ENCODE results near the gene MYH3. TPM values are rescaled to one million over a fixed set of nuclear protein-coding genes. Genes with fewer than 3 reads are reported as not detected.
A peak's percentile ranks its signal among the peaks of the same experiment; 100 is the strongest.

MYH3 gene
- polyA plus RNA-seq, 1 donor from 2014 or later = 0.74 TPM

DNA sequence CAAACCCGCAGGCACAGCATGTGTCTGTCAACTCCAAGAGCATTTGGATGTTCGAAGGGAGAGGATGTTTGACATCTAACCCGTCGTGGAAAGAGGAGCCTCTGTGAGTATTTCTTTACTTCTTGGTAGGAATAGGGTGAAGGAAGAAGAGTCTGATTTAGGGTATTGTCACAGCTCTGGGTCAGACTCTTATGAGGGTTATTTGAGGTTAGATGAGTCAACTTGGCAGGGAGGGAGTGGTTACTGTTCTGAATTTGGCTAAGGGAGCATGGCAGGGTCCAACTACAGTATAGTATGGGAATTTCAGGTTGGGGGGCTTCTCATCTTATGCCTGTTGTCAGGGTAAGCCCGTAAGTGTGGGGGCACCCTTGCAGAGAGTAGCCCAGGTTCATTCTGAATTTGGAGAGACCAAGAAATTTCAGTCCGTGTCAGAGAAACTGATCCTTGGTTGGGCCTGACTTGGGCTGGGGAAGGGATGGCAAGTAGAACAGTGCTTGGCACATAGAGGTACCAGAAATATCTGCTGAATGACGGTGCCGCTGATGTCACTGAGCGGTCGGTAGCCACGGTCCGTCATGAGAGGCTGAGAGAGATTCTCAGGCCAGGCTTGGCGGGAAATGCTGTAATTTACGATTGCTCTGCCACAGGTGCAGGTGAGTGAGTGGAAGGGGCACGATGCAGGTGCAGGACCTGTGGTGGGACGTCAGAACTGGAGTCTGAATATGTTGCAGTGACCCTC is 43.2 kb downstream of the MYH3 start (continued):
- TF ChIP-seq RAD21 (conservative IDR thresholded peaks at IDR 0.05) = no peak

GRCh38 chr17:10612957-10613744 is 44.0 kb downstream of the MYH3 start:
- Histone ChIP-seq H3K36me3 (ENCODE audit: insufficient read depth, low read length) (no peaks in the 10 kb centered on the region), H2AFZ (ENCODE audit: low read depth, low read length) (no peak overlapping the region)

GRCh38 chr17:10610884-10611283 is 46.2 kb downstream of the MYH3 start:
- Histone ChIP-seq H3K9me2 (ENCODE audit: insufficient read depth, low read length) (no peaks in the 10 kb centered on the region), H2AFZ (ENCODE audit: low read depth, low read length) (no peak overlapping the region), H3K27ac (ENCODE audit: low read length) (no peak overlapping the region), H3K36me3 (ENCODE audit: insufficient read depth, low read length) (no peaks in the 10 kb centered on the region), H3F3A (ENCODE audit: insufficient read depth, low read length, poor library complexity, severe bottlenecking) (no peaks in the 10 kb centered on the region), H3K79me2 (replicated peaks; ENCODE audit: insufficient read depth, low read length) (no peaks in the 10 kb centered on the region), H3K9ac (ENCODE audit: low read length) (no peak overlapping the region), H4K20me1 (ENCODE audit: insufficient read depth) (no peaks in the 10 kb centered on the region), H3K27me3 (ENCODE audit: insufficient read depth, low read depth, low read length) (no peaks in the 10 kb centered on the region), H3K9me3 (ENCODE audit: low read length) (no peaks in the 10 kb centered on the region), H3K4me3 (ENCODE audit: low read length) (no peak overlapping the region), H3K4me2 (ENCODE audit: low read length) (no peak overlapping the region)
- TF ChIP-seq, protein P1, sequence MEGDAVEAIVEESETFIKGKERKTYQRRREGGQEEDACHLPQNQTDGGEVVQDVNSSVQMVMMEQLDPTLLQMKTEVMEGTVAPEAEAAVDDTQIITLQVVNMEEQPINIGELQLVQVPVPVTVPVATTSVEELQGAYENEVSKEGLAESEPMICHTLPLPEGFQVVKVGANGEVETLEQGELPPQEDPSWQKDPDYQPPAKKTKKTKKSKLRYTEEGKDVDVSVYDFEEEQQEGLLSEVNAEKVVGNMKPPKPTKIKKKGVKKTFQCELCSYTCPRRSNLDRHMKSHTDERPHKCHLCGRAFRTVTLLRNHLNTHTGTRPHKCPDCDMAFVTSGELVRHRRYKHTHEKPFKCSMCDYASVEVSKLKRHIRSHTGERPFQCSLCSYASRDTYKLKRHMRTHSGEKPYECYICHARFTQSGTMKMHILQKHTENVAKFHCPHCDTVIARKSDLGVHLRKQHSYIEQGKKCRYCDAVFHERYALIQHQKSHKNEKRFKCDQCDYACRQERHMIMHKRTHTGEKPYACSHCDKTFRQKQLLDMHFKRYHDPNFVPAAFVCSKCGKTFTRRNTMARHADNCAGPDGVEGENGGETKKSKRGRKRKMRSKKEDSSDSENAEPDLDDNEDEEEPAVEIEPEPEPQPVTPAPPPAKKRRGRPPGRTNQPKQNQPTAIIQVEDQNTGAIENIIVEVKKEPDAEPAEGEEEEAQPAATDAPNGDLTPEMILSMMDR (IDR thresholded peaks at IDR 0.05; ENCODE audit: poor library complexity, severe bottlenecking) = no peak
- TF ChIP-seq EZH2 (IDR thresholded peaks at IDR 0.05; ENCODE audit: borderline replicate concordance, insufficient read depth, low read length, poor library complexity, severe bottlenecking) (no peak), POLR2AphosphoS5 (IDR thresholded peaks at IDR 0.05) (no peak), MXI1 (conservative IDR thresholded peaks at IDR 0.05; ENCODE audit: poor library complexity, severe bottlenecking) (no peak), SMC3 (conservative IDR thresholded peaks at IDR 0.05; ENCODE audit: poor library complexity) (no peak), EP300 (conservative IDR thresholded peaks at IDR 0.05; ENCODE audit: poor library complexity, severe bottlenecking) (no peak), TAF1 (IDR thresholded peaks at IDR 0.05; ENCODE audit: low read depth) (no peak), RAD21 (conservative IDR thresholded peaks at IDR 0.05) (no peak)
- TF ChIP-seq, protein P2, sequence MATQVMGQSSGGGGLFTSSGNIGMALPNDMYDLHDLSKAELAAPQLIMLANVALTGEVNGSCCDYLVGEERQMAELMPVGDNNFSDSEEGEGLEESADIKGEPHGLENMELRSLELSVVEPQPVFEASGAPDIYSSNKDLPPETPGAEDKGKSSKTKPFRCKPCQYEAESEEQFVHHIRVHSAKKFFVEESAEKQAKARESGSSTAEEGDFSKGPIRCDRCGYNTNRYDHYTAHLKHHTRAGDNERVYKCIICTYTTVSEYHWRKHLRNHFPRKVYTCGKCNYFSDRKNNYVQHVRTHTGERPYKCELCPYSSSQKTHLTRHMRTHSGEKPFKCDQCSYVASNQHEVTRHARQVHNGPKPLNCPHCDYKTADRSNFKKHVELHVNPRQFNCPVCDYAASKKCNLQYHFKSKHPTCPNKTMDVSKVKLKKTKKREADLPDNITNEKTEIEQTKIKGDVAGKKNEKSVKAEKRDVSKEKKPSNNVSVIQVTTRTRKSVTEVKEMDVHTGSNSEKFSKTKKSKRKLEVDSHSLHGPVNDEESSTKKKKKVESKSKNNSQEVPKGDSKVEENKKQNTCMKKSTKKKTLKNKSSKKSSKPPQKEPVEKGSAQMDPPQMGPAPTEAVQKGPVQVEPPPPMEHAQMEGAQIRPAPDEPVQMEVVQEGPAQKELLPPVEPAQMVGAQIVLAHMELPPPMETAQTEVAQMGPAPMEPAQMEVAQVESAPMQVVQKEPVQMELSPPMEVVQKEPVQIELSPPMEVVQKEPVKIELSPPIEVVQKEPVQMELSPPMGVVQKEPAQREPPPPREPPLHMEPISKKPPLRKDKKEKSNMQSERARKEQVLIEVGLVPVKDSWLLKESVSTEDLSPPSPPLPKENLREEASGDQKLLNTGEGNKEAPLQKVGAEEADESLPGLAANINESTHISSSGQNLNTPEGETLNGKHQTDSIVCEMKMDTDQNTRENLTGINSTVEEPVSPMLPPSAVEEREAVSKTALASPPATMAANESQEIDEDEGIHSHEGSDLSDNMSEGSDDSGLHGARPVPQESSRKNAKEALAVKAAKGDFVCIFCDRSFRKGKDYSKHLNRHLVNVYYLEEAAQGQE (IDR thresholded peaks at IDR 0.05; ENCODE audit: borderline replicate concordance) = no peak

More at GRCh38 chr17:10612957-10613744, 44.0 kb downstream of the MYH3 start:
- H3K4me2 ChIP-seq (ENCODE audit: low read length) = no peak overlapping the region
- H3F3A ChIP-seq (ENCODE audit: insufficient read depth, low read length, poor library complexity, severe bottlenecking) = no peaks in the 10 kb centered on the region
- no peaks in the 10 kb centered on the region for H4K20me1 ChIP-seq (ENCODE audit: insufficient read depth)
- no peak overlapping the region for H3K4me3 ChIP-seq (ENCODE audit: low read length)
- no peak overlapping the region for H3K27ac ChIP-seq (ENCODE audit: low read length)
- no peaks in the 10 kb centered on the region for H3K79me2 ChIP-seq (replicated peaks; ENCODE audit: insufficient read depth, low read length)
- no peaks in the 10 kb centered on the region for H3K27me3 ChIP-seq (ENCODE audit: insufficient read depth, low read depth, low read length)
- H3K9me2 ChIP-seq (ENCODE audit: insufficient read depth, low read length) = no peaks in the 10 kb centered on the region
- no peak overlapping the region for H3K9ac ChIP-seq (ENCODE audit: low read length)
- H3K9me3 ChIP-seq (ENCODE audit: low read length) = no peaks in the 10 kb centered on the region
- TF ChIP-seq POLR2AphosphoS5 (IDR thresholded peaks at IDR 0.05) = no peak
- TF ChIP-seq, protein P2 (IDR thresholded peaks at IDR 0.05; ENCODE audit: borderline replicate concordance) = peak; percentile 26

All from neural cell (in vitro differentiated cells).